Cardiac fibroblast (primary cell): ENCODE results near the gene ZNF687.

Experiments used
- DNase-seq, 2 donors: peaks; one replicate each; pipeline versions ENCODE4 v3.0.0 to v3.0.0-alpha.2; 2010; ENCODE audit warnings: low read depth in 2 of 2
- H3K4me3 ChIP-seq, 2 donors: replicated peaks in 1 of 2; 1 replicate in 1 of 2; 2 replicates in 1 of 2; pipeline ENCODE4 v1.5.1; 2011; ENCODE audit warnings: low read depth in 2 of 2, low read length in 2 of 2, mild to moderate bottlenecking in 2 of 2, moderate library complexity in 1 of 2
- TF ChIP-seq, protein P1 (sequence below): IDR thresholded peaks from one replicate; pipeline ENCODE4 v1.5.1; 2011; ENCODE audit warnings: low read depth, mild to moderate bottlenecking, low read length, inconsistent platforms

Gene ZNF687

DNA sequence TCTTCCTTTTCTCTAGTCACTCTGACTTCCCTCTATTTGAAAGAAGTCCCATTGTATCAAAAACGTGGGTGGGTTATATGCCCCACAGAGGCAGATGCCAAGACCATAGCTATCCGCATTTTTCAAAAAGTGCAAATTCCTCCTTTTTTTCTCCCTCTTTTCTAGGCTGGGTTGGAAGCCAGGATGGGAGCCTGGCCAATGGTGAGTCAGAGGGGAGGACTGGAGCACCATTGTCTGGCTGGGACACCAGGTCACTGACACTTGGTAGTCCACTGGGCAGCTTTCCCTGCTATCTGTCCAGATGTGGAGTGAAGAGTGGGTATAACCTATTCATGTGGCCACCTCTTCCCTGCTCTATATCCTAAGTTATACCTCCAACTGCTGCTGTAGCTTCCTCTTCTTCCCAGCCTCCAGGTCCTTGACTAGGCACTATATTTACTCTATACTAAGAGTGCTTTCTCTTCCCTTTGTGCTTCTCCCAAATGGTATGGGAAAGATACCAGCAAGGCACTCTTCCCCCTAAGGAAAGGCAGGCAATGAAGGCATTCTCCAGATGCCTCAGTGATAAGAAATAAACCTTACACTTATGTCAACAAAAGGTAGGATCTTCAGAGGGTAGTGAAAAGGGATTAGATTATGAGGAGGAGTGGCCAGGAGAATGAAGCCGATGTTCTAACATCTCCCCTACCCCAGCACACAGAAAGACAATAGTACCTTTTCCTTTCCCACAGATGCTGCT, 32.2 kb downstream of the ZNF687 start:
- peak; percentile 85 to 91 for DNase-seq
- no peak overlapping the region for H3K4me3 ChIP-seq
- TF ChIP-seq, protein P1, sequence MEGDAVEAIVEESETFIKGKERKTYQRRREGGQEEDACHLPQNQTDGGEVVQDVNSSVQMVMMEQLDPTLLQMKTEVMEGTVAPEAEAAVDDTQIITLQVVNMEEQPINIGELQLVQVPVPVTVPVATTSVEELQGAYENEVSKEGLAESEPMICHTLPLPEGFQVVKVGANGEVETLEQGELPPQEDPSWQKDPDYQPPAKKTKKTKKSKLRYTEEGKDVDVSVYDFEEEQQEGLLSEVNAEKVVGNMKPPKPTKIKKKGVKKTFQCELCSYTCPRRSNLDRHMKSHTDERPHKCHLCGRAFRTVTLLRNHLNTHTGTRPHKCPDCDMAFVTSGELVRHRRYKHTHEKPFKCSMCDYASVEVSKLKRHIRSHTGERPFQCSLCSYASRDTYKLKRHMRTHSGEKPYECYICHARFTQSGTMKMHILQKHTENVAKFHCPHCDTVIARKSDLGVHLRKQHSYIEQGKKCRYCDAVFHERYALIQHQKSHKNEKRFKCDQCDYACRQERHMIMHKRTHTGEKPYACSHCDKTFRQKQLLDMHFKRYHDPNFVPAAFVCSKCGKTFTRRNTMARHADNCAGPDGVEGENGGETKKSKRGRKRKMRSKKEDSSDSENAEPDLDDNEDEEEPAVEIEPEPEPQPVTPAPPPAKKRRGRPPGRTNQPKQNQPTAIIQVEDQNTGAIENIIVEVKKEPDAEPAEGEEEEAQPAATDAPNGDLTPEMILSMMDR = no peak

DNA sequence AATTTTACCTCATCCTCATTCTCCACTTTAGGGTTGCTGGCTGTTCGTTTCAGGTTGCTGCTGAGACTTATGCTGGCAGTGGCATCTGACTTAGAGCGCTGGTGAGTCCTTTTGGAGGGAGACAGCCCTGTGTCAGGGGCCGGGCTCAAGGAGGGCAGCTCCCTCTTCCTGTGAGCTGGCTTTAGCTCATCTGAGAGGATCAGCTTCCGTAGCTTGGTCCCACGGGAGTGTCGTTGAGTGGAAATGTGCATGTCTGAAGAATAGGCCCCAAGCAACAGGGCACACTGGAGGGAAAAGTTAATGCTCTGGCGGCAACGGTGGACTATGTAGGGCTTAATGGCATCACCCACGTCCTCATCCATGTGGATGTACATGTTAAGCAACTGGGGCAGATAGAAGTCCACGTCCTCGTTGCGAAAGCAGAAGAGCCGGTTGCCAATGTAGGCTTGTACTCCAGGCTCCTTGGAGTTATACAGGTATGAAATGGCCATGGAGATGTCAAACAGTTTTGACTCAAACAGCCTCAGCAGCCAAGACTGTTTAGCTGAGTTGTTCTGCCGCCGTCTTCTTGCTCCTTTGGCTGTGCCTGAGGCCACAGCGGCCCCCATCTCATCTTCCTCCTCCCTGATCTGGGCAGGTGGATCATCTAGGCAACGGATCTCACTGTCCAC, 33.6 kb downstream of the ZNF687 start:
- no peak overlapping the region for H3K4me3 ChIP-seq
- TF ChIP-seq, protein P1 = no peak
- peak in 1 of 2 donors; percentile 44 for DNase-seq

- TF ChIP-seq, protein P1 = no peak
- no peak for DNase-seq
- no peak overlapping the region for H3K4me3 ChIP-seq
These were observed 36.9 kb downstream of the ZNF687 start for GRCh38 chr1:151318975-151319374.

DNA sequence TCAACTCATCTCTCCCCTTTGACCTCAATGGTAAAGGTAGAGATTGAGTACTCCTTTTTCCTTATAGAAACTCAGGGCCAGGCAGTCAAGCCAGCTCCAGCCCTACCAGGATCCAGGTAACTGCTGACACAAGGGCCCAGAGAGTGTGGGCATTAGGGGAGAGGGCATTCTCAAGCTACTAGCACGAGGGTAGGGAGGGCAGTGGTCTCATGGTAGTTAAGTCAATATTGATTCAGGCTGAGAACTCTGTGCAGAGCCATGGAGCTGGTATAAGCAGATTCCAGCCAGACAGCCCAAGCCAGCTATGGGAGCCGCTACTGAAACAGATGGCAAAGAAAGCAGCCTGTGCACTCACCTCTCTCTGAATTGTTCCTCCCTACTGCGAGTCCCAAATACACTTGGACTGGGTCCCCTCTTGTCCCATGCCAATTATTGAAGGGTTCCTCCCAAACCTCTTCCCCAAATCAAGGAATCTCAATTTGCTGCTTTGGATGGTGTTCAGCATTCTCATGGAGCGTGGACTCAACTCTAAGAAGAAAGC, 42.4 kb downstream of the ZNF687 start:
- TF ChIP-seq, protein P1 = no peak
- H3K4me3 ChIP-seq = no peak overlapping the region
- DNase-seq = no peak

DNA sequence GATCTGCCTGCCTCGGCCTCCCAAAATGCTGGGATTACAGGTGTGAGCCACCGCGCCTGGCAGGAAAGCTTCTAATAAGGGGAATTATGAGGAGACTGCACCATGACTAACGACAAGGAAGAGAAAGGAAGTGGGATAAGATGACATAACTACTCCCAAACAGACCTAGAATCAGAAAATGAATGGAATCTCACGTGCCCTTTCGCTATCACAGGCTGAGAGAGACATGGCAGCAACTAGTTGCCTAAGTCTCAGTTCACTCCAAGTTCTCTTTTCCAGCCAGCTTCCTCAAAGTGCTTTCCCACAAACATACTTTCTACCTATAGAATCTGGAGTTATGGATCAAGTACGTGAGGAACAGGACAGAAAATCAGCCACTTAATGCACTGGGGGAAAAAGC, 43.1 kb downstream of the ZNF687 start:
- peak in 1 of 2 donors; percentile 21 for DNase-seq
- peak overlapping the region in 1 of 2 donors; percentile 69 for H3K4me3 ChIP-seq
- TF ChIP-seq, protein P1 = no peak

DNA sequence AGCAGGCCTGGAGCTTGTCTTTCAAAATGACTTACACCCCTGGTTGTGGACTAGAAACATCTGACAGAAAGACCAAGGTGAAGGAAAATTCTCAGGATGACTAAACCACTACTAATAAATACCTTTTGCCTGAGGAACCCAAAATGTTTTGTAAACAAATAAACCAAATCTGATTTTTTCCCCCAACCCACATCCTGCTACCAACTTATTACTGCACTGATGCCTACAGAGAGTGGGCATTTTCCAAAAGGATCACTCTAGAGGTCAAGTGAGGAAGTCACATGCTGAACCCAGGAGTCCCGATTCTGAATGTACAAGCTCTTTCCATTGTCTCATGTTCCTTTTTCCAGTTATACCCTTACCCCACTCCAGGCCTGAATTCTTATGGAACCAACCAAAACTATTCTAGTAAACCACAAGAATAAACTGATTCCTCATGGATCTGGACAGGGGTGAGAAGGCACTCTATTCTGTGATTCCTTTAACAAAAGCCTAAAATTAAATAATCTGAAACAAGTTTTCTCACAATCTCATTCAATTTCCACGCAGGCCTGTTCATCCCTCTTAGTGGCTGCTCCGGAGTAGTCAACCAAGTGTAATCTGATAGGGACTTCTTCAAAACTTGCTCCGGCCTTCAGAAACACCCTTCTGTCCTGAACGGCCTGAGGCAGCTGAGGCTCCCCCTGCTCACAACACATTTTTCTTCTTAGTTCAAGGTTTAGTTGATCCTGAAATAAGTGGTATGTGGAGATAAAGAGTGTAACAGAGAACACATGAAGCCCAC, 43.7 kb downstream of the ZNF687 start:
- DNase-seq = peak; percentile 23 to 32

More for the DNA sequence above, 43.7 kb downstream of the ZNF687 start:
- TF ChIP-seq, protein P1 = no peak
- peak overlapping the region; percentile 69 to 79 for H3K4me3 ChIP-seq
